WTC11 (cell line): Measurements from ENCODE around the gene RAET1E. TPM values are rescaled to one million over a fixed set of nuclear protein-coding genes. Genes with fewer than 3 reads are reported as not detected.

Experiments
- ATAC-seq: fragments of 200-7000 bp; cut with Tn5 transposase; 2 replicates; pipeline ENCODE4 v1.10.0; 2021; ENCODE audit warnings: mild to moderate bottlenecking, moderate library complexity
- CTCF ChIA-PET: fragments of 300-600 bp; sonication (Branson Sonifier 250); formaldehyde crosslinking; loops from one replicate; lab custom pipeline; 2021; ENCODE audit warnings: antibody characterized with exemption; lab: Charles Lee
- POLR2A ChIA-PET: fragments of 350-600 bp; sonication (Branson Sonifier 250); formaldehyde crosslinking; loops from one replicate; lab custom pipeline; 2021; ENCODE audit warnings: antibody characterized with exemption; lab: Charles Lee
- DNase-seq: peaks from one replicate; pipeline ENCODE4 v3.0.0; 2021; ENCODE audit warnings: low spot score
- H3K27ac Mint-ChIP-seq: 2 replicates; pipeline ENCODE4 v1.8.0; 2021; ENCODE audit warnings: mixed read lengths
- H3K27me3 Mint-ChIP-seq: 2 replicates; pipeline ENCODE4 v1.8.0; 2021; ENCODE audit warnings: low read depth, mild to moderate bottlenecking, moderate library complexity, mixed read lengths
- H3K36me3 Mint-ChIP-seq: 2 replicates; pipeline ENCODE4 v1.8.0; 2021; ENCODE audit warnings: mixed read lengths
- H3K4me1 Mint-ChIP-seq: 2 replicates; pipeline ENCODE4 v1.8.0; 2022; ENCODE audit warnings: mixed read lengths
- H3K4me3 Mint-ChIP-seq: 2 replicates; pipeline ENCODE4 v1.8.0; 2021; ENCODE audit warnings: mild to moderate bottlenecking, moderate library complexity, mixed read lengths
- H3K9me3 Mint-ChIP-seq: 2 replicates; pipeline ENCODE4 v1.8.0; 2021; ENCODE audit warnings: mixed read lengths
- CBFB ChIP-seq: sonication (generic); formaldehyde crosslinking; IDR thresholded peaks from 2 replicates; pipeline ENCODE4 v1.8.1; 2022; ENCODE audit warnings: mild to moderate bottlenecking, low read depth, missing genetic modification reagents
- ESRRA ChIP-seq: sonication (generic); formaldehyde crosslinking; IDR thresholded peaks from 2 replicates; pipeline ENCODE4 v1.8.1; 2022; ENCODE audit warnings: mild to moderate bottlenecking, missing genetic modification reagents, borderline replicate concordance
- HMGA2 ChIP-seq: fragments of 250-450 bp; sonication (Bioruptor Pico); IDR thresholded peaks from 2 replicates; pipeline ENCODE4 v1.4.0; 2021; ENCODE audit warnings: mild to moderate bottlenecking, moderate library complexity
- JAZF1 ChIP-seq: fragments of 250-450 bp; sonication (Bioruptor Pico); IDR thresholded peaks from 2 replicates; pipeline ENCODE4 v1.9.0; 2021; ENCODE audit warnings: moderate library complexity, mild to moderate bottlenecking, inconsistent platforms
- MXD4 ChIP-seq: fragments of 250-450 bp; sonication (Bioruptor Pico); IDR thresholded peaks from 2 replicates; pipeline ENCODE4 v1.8.0; 2021; ENCODE audit warnings: mild to moderate bottlenecking, moderate library complexity, borderline replicate concordance
- MYBL2 ChIP-seq: sonication (generic); formaldehyde crosslinking; IDR thresholded peaks from 2 replicates; pipeline ENCODE4 v1.8.1; 2023; ENCODE audit warnings: mild to moderate bottlenecking, moderate library complexity, missing genetic modification reagents
- NR2C2 ChIP-seq: sonication (generic); formaldehyde crosslinking; IDR thresholded peaks from 2 replicates; pipeline ENCODE4 v1.8.0; 2022; ENCODE audit warnings: mild to moderate bottlenecking, missing genetic modification reagents
- SMAD3 ChIP-seq: sonication (generic); formaldehyde crosslinking; IDR thresholded peaks from 2 replicates; pipeline ENCODE4 v1.8.0; 2022; ENCODE audit warnings: missing genetic modification reagents, mild to moderate bottlenecking, borderline replicate concordance
- SP1 ChIP-seq: sonication (generic); formaldehyde crosslinking; conservative IDR thresholded peaks from 2 replicates; pipeline ENCODE4 v1.8.1; 2022; ENCODE audit warnings: missing genetic modification reagents
- TEAD4 ChIP-seq: sonication (generic); formaldehyde crosslinking; IDR thresholded peaks from 2 replicates; pipeline ENCODE4 v1.8.0; 2022; ENCODE audit warnings: mild to moderate bottlenecking, missing genetic modification reagents
- TP53 ChIP-seq: sonication (generic); formaldehyde crosslinking; IDR thresholded peaks from 2 replicates; pipeline ENCODE4 v1.8.1; 2023; ENCODE audit warnings: mild to moderate bottlenecking, missing genetic modification reagents
- total RNA-seq: library from RNA; stranded (reverse); gene quantifications from 3 replicates; pipeline ENCODE4 v1.2.3, GENCODE V29; 2021
- TF ChIP-seq, protein P1 (sequence below): fragments of 250-450 bp; sonication (Bioruptor Pico); IDR thresholded peaks from 2 replicates; pipeline ENCODE4 v1.9.0; 2021; ENCODE audit warnings: mild to moderate bottlenecking
- TF ChIP-seq, protein P2 (sequence below): fragments of 250-450 bp; sonication (Bioruptor Pico); IDR thresholded peaks from 2 replicates; pipeline ENCODE4 v1.8.0; 2021; ENCODE audit warnings: mild to moderate bottlenecking
- TF ChIP-seq, protein P3 (sequence below): sonication (generic); formaldehyde crosslinking; IDR thresholded peaks from 2 replicates; pipeline ENCODE4 v1.8.1; 2022; ENCODE audit warnings: mild to moderate bottlenecking, missing genetic modification reagents, moderate library complexity, borderline replicate concordance
- TF ChIP-seq, protein P4 (sequence below): sonication (generic); formaldehyde crosslinking; IDR thresholded peaks from 2 replicates; pipeline ENCODE4 v1.8.0; 2022; ENCODE audit warnings: missing genetic modification reagents
- TF ChIP-seq, protein P5 (sequence below): sonication (generic); formaldehyde crosslinking; IDR thresholded peaks from 2 replicates; pipeline ENCODE4 v1.8.1; 2022; ENCODE audit warnings: low read depth, mild to moderate bottlenecking, moderate library complexity, missing genetic modification reagents, borderline replicate concordance
- TF ChIP-seq, protein P6 (sequence below): fragments of 250-450 bp; sonication (Bioruptor Pico); IDR thresholded peaks from 2 replicates; pipeline ENCODE4 v1.9.0; 2021; ENCODE audit warnings: mild to moderate bottlenecking, borderline replicate concordance
- TF ChIP-seq, protein P7 (sequence below): sonication (generic); formaldehyde crosslinking; IDR thresholded peaks from 2 replicates; pipeline ENCODE4 v1.8.0; 2022; ENCODE audit warnings: mild to moderate bottlenecking, missing genetic modification reagents
- TF ChIP-seq, protein P8 (sequence below): fragments of 250-450 bp; sonication (Bioruptor Pico); IDR thresholded peaks from 2 replicates; pipeline ENCODE4 v1.9.0; 2021; ENCODE audit warnings: mild to moderate bottlenecking

RAET1E gene
- total RNA-seq, 1 experiment from 2014 or later = not detected

DNA sequence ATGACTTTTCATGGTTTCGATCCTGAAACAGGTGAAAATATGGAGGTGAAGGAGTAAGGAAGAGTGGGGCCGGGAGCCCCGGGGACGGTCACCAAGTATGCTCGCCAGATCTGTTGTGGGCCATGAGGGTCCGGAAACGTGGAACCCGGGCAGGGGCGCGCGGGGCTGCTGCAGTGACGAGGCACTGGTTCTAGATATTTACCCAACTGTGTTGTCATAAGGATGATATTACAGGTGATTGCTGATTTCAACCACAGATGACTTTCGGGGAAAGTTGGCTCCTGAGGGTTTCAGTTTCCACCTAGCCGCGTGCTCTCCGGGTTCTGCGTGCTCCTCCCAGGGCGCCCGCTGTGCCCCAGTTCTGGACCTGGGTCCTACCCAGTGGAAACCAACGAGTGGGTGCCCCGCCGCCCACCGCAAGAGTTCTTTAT is 12.8 kb upstream of the RAET1E start:
- CTCF ChIA-PET = no interaction called here
- peaks cover 43% of the 10 kb centered on the region for H3K27me3 Mint-ChIP-seq
- H3K4me3 Mint-ChIP-seq = no peak overlapping the region
- H3K9me3 Mint-ChIP-seq = peaks cover 43% of the 10 kb centered on the region
- POLR2A ChIA-PET = no interaction called here
- TF ChIP-seq, protein P1, sequence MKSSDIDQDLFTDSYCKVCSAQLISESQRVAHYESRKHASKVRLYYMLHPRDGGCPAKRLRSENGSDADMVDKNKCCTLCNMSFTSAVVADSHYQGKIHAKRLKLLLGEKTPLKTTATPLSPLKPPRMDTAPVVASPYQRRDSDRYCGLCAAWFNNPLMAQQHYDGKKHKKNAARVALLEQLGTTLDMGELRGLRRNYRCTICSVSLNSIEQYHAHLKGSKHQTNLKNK = no peak
- TF ChIP-seq CBFB (no peak), MYBL2 (CRISPR knock-in tag) (no peak), ESRRA (CRISPR knock-in tag) (no peak), SP1 (CRISPR knock-in tag) (no peak), HMGA2 (CRISPR knock-in tag) (no peak), SMAD3 (no peak), JAZF1 (CRISPR knock-in tag) (no peak), TP53 (CRISPR knock-in tag) (no peak), TEAD4 (CRISPR knock-in tag) (no peak), MXD4 (CRISPR knock-in tag) (no peak), NR2C2 (CRISPR knock-in tag) (no peak)
- TF ChIP-seq, protein P2, sequence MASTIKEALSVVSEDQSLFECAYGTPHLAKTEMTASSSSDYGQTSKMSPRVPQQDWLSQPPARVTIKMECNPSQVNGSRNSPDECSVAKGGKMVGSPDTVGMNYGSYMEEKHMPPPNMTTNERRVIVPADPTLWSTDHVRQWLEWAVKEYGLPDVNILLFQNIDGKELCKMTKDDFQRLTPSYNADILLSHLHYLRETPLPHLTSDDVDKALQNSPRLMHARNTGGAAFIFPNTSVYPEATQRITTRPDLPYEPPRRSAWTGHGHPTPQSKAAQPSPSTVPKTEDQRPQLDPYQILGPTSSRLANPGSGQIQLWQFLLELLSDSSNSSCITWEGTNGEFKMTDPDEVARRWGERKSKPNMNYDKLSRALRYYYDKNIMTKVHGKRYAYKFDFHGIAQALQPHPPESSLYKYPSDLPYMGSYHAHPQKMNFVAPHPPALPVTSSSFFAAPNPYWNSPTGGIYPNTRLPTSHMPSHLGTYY = no peak
- TF ChIP-seq, protein P3, sequence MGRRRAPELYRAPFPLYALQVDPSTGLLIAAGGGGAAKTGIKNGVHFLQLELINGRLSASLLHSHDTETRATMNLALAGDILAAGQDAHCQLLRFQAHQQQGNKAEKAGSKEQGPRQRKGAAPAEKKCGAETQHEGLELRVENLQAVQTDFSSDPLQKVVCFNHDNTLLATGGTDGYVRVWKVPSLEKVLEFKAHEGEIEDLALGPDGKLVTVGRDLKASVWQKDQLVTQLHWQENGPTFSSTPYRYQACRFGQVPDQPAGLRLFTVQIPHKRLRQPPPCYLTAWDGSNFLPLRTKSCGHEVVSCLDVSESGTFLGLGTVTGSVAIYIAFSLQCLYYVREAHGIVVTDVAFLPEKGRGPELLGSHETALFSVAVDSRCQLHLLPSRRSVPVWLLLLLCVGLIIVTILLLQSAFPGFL (CRISPR knock-in tag) = no peak
- TF ChIP-seq, protein P4, sequence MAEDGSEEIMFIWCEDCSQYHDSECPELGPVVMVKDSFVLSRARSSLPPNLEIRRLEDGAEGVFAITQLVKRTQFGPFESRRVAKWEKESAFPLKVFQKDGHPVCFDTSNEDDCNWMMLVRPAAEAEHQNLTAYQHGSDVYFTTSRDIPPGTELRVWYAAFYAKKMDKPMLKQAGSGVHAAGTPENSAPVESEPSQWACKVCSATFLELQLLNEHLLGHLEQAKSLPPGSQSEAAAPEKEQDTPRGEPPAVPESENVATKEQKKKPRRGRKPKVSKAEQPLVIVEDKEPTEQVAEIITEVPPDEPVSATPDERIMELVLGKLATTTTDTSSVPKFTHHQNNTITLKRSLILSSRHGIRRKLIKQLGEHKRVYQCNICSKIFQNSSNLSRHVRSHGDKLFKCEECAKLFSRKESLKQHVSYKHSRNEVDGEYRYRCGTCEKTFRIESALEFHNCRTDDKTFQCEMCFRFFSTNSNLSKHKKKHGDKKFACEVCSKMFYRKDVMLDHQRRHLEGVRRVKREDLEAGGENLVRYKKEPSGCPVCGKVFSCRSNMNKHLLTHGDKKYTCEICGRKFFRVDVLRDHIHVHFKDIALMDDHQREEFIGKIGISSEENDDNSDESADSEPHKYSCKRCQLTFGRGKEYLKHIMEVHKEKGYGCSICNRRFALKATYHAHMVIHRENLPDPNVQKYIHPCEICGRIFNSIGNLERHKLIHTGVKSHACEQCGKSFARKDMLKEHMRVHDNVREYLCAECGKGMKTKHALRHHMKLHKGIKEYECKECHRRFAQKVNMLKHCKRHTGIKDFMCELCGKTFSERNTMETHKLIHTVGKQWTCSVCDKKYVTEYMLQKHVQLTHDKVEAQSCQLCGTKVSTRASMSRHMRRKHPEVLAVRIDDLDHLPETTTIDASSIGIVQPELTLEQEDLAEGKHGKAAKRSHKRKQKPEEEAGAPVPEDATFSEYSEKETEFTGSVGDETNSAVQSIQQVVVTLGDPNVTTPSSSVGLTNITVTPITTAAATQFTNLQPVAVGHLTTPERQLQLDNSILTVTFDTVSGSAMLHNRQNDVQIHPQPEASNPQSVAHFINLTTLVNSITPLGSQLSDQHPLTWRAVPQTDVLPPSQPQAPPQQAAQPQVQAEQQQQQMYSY (CRISPR knock-in tag) = no peak
- TF ChIP-seq, protein P5, sequence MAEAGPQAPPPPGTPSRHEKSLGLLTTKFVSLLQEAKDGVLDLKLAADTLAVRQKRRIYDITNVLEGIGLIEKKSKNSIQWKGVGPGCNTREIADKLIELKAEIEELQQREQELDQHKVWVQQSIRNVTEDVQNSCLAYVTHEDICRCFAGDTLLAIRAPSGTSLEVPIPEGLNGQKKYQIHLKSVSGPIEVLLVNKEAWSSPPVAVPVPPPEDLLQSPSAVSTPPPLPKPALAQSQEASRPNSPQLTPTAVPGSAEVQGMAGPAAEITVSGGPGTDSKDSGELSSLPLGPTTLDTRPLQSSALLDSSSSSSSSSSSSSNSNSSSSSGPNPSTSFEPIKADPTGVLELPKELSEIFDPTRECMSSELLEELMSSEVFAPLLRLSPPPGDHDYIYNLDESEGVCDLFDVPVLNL = no peak
- TF ChIP-seq, protein P6, sequence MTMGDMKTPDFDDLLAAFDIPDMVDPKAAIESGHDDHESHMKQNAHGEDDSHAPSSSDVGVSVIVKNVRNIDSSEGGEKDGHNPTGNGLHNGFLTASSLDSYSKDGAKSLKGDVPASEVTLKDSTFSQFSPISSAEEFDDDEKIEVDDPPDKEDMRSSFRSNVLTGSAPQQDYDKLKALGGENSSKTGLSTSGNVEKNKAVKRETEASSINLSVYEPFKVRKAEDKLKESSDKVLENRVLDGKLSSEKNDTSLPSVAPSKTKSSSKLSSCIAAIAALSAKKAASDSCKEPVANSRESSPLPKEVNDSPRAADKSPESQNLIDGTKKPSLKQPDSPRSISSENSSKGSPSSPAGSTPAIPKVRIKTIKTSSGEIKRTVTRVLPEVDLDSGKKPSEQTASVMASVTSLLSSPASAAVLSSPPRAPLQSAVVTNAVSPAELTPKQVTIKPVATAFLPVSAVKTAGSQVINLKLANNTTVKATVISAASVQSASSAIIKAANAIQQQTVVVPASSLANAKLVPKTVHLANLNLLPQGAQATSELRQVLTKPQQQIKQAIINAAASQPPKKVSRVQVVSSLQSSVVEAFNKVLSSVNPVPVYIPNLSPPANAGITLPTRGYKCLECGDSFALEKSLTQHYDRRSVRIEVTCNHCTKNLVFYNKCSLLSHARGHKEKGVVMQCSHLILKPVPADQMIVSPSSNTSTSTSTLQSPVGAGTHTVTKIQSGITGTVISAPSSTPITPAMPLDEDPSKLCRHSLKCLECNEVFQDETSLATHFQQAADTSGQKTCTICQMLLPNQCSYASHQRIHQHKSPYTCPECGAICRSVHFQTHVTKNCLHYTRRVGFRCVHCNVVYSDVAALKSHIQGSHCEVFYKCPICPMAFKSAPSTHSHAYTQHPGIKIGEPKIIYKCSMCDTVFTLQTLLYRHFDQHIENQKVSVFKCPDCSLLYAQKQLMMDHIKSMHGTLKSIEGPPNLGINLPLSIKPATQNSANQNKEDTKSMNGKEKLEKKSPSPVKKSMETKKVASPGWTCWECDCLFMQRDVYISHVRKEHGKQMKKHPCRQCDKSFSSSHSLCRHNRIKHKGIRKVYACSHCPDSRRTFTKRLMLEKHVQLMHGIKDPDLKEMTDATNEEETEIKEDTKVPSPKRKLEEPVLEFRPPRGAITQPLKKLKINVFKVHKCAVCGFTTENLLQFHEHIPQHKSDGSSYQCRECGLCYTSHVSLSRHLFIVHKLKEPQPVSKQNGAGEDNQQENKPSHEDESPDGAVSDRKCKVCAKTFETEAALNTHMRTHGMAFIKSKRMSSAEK (CRISPR knock-in tag) = no peak
- TF ChIP-seq, protein P7, sequence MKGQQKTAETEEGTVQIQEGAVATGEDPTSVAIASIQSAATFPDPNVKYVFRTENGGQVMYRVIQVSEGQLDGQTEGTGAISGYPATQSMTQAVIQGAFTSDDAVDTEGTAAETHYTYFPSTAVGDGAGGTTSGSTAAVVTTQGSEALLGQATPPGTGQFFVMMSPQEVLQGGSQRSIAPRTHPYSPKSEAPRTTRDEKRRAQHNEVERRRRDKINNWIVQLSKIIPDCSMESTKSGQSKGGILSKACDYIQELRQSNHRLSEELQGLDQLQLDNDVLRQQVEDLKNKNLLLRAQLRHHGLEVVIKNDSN (CRISPR knock-in tag) = no peak
- TF ChIP-seq, protein P8, sequence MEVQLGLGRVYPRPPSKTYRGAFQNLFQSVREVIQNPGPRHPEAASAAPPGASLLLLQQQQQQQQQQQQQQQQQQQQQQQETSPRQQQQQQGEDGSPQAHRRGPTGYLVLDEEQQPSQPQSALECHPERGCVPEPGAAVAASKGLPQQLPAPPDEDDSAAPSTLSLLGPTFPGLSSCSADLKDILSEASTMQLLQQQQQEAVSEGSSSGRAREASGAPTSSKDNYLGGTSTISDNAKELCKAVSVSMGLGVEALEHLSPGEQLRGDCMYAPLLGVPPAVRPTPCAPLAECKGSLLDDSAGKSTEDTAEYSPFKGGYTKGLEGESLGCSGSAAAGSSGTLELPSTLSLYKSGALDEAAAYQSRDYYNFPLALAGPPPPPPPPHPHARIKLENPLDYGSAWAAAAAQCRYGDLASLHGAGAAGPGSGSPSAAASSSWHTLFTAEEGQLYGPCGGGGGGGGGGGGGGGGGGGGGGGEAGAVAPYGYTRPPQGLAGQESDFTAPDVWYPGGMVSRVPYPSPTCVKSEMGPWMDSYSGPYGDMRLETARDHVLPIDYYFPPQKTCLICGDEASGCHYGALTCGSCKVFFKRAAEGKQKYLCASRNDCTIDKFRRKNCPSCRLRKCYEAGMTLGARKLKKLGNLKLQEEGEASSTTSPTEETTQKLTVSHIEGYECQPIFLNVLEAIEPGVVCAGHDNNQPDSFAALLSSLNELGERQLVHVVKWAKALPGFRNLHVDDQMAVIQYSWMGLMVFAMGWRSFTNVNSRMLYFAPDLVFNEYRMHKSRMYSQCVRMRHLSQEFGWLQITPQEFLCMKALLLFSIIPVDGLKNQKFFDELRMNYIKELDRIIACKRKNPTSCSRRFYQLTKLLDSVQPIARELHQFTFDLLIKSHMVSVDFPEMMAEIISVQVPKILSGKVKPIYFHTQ (CRISPR knock-in tag) = no peak
- H3K27ac Mint-ChIP-seq = no peak overlapping the region
- no peaks in the 10 kb centered on the region for H3K4me1 Mint-ChIP-seq
- ATAC-seq = no peak
- no peak for DNase-seq
- H3K36me3 Mint-ChIP-seq = peaks cover 16% of the 10 kb centered on the region
